Nephron progenitor cell (in vitro differentiated cells): ENCODE data around the gene HS3ST4.
A peak's percentile ranks its signal among the peaks of the same experiment; 100 is the strongest.

ENCODE experiments used
- DNase-seq: peaks from one replicate; pipeline ENCODE4 v3.0.0; 2021
- H3K27ac Mint-ChIP-seq: 2 replicates; pipeline ENCODE4 v1.8.0; 2021; ENCODE audit warnings: mild to moderate bottlenecking, moderate library complexity, mixed read lengths
- H3K27me3 Mint-ChIP-seq: 2 replicates; pipeline ENCODE4 v1.8.0; 2021; ENCODE audit warnings: mild to moderate bottlenecking, low read depth, mixed read lengths; ENCODE audit not compliant: poor library complexity
- H3K36me3 Mint-ChIP-seq: 2 replicates; pipeline ENCODE4 v1.8.0; 2021; ENCODE audit warnings: low read depth, mixed read lengths
- H3K4me1 Mint-ChIP-seq: 2 replicates; pipeline ENCODE4 v1.8.0; 2021; ENCODE audit warnings: mixed read lengths
- H3K4me3 Mint-ChIP-seq: 2 replicates; pipeline ENCODE4 v1.8.0; 2021; ENCODE audit warnings: mild to moderate bottlenecking, moderate library complexity, mixed read lengths
- H3K9me3 Mint-ChIP-seq: 2 replicates; pipeline ENCODE4 v1.8.0; 2021; ENCODE audit warnings: mild to moderate bottlenecking, moderate library complexity, mixed read lengths
- TF ChIP-seq, protein P1 (sequence below): fragments of 200-600 bp; sonication (generic); IDR thresholded peaks from 2 replicates; pipeline ENCODE4 v1.5.0; 2021; ENCODE audit warnings: antibody characterized with exemption

Gene HS3ST4

DNA sequence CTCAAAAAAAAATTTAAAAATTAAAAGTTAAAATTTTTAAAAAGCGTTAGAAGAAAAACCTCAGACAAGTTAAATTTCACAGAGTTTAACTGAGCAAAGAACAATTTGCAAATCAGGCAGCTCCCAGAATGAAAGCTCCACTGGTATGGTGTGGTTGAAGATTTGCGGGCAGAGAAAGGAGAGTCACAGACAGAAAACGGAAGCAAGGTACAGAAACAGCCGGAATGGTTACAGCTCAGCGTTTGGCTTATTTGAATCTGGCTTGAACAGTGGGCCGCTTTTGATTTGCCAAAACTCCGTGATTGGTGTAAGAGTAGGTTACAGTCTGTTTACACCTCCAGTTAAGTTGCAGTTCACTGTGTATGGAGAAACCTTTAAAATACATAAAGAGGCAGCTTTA lies 297.1 kb downstream of the HS3ST4 start:
- peaks cover 9% of the 10 kb centered on the region for H3K27me3 Mint-ChIP-seq
- no peak for DNase-seq
- no peak overlapping the region for H3K4me3 Mint-ChIP-seq
- peaks cover 13% of the 10 kb centered on the region for H3K4me1 Mint-ChIP-seq
- no peaks in the 10 kb centered on the region for H3K36me3 Mint-ChIP-seq
- peak overlapping the region; percentile 19 for H3K27ac Mint-ChIP-seq
- H3K9me3 Mint-ChIP-seq: peaks cover 9% of the 10 kb centered on the region
- TF ChIP-seq, protein P1, sequence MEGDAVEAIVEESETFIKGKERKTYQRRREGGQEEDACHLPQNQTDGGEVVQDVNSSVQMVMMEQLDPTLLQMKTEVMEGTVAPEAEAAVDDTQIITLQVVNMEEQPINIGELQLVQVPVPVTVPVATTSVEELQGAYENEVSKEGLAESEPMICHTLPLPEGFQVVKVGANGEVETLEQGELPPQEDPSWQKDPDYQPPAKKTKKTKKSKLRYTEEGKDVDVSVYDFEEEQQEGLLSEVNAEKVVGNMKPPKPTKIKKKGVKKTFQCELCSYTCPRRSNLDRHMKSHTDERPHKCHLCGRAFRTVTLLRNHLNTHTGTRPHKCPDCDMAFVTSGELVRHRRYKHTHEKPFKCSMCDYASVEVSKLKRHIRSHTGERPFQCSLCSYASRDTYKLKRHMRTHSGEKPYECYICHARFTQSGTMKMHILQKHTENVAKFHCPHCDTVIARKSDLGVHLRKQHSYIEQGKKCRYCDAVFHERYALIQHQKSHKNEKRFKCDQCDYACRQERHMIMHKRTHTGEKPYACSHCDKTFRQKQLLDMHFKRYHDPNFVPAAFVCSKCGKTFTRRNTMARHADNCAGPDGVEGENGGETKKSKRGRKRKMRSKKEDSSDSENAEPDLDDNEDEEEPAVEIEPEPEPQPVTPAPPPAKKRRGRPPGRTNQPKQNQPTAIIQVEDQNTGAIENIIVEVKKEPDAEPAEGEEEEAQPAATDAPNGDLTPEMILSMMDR: no peak

- peaks cover 11% of the 10 kb centered on the region for H3K27me3 Mint-ChIP-seq
- no peaks in the 10 kb centered on the region for H3K4me1 Mint-ChIP-seq
- no peaks in the 10 kb centered on the region for H3K36me3 Mint-ChIP-seq
- no peak overlapping the region for H3K4me3 Mint-ChIP-seq
- no peak overlapping the region for H3K27ac Mint-ChIP-seq
- TF ChIP-seq, protein P1: no peak
- peaks cover 8% of the 10 kb centered on the region for H3K9me3 Mint-ChIP-seq
- no peak for DNase-seq
Observed at GRCh38 chr16:25996052-25996451, 304.3 kb downstream of the HS3ST4 start.

DNA sequence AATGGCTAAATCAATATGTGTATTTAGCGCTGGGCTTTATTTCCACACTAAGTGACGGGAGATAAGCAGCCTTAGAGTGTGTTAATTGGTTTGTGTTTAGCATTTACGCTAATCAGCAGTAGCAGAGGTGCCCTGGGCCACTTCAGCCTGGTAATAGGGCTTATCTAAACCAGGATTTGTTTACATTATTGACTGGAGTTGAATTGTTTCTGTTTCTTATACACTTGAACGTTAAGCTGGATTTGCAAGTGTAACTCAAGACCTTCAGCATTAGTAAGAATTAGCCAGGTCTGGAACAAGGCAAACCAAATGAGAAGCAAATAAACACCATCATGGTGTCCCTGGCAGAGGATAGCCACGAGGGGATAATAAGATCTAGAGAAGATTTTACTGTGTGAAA lies 313.6 kb downstream of the HS3ST4 start:
- H3K4me3 Mint-ChIP-seq: no peak overlapping the region
- peaks cover 24% of the 10 kb centered on the region for H3K9me3 Mint-ChIP-seq
- no peak overlapping the region for H3K27ac Mint-ChIP-seq
- no peaks in the 10 kb centered on the region for H3K4me1 Mint-ChIP-seq
- H3K36me3 Mint-ChIP-seq: peaks cover 4% of the 10 kb centered on the region
- no peak for DNase-seq
- TF ChIP-seq, protein P1: no peak
- H3K27me3 Mint-ChIP-seq: peaks cover 4% of the 10 kb centered on the region

DNA sequence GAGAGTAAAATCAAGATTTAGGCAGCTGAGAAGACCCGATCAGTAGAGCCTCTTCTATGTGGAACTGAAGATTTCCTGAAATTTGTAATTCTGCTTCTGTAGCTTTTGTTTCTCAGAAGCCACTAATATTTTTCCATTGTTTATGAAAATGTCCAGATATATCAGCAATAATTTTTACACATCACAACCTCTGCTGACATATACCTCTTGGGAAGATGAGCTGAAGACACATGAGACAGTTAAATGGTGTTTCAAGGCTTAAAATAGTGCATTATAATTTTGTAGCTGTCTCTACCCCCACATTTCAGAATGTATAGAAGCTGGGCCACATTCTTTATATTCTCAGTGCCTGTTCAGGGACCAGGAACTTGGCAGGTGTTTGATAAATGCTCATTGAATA lies 320.6 kb downstream of the HS3ST4 start:
- Mint-ChIP-seq H3K4me3 (no peak overlapping the region), H3K27ac (no peak overlapping the region), H3K9me3 (peaks cover 7% of the 10 kb centered on the region), H3K36me3 (peaks cover 4% of the 10 kb centered on the region), H3K4me1 (no peaks in the 10 kb centered on the region), H3K27me3 (no peaks in the 10 kb centered on the region)
- TF ChIP-seq, protein P1: no peak
- DNase-seq: no peak

DNA sequence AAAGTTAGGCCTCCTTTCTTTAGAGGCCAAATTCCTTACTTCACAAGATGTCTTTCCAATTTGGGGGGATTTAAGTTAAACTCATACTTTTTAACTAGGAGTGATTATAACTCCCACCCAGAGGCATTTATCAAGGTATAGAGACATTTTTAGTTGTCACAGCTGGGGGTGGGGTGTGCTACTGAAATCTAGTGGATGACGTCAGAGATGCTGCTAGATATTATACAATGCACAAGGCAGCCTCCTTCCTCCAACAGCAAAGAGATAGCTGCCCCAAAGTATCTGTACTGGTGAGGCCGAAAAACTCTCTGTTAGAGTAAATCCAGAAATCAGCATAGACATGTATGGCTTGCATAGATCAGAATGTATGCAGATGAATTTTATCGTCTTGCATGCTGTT lies 324.0 kb downstream of the HS3ST4 start:
- H3K4me1 Mint-ChIP-seq: peaks cover 15% of the 10 kb centered on the region
- TF ChIP-seq, protein P1: no peak
- H3K9me3 Mint-ChIP-seq: peaks cover 17% of the 10 kb centered on the region
- DNase-seq: no peak
- H3K27ac Mint-ChIP-seq: no peak overlapping the region
- no peak overlapping the region for H3K4me3 Mint-ChIP-seq
- peaks cover 4% of the 10 kb centered on the region for H3K36me3 Mint-ChIP-seq
- peaks cover 2% of the 10 kb centered on the region for H3K27me3 Mint-ChIP-seq

DNA sequence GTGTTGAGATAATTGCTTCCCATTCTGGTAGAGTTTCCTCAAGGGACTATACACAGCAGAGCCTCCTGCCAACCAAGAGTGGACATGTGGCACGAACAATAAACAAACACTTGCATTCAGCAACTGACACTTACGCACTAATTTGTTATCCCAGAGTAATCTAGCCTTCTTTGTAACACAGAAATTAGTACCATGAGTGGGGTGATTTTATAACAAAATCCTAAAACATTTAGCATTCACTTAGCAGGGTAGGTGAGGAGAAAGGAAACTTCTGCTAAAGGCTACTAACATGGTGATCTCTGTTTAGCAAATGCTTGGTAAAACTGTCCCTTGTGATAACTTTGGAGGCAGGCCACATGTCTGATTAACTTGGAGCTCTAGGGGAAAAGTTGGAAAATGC lies 325.2 kb downstream of the HS3ST4 start:
- Mint-ChIP-seq H3K36me3 (peaks cover 4% of the 10 kb centered on the region), H3K27me3 (peaks cover 2% of the 10 kb centered on the region), H3K9me3 (peaks cover 17% of the 10 kb centered on the region), H3K4me3 (no peak overlapping the region), H3K27ac (no peak overlapping the region), H3K4me1 (peaks cover 15% of the 10 kb centered on the region)
- TF ChIP-seq, protein P1: no peak
- DNase-seq: no peak
